Posterior vena cava (tissue), 2 donors: Measurements from ENCODE around the gene RLF. TPM values are rescaled to one million over a fixed set of nuclear protein-coding genes. Genes with fewer than 3 reads are reported as not detected.
"Not testable (repeated sequence)": the region's sequence is repeated elsewhere in the genome, so short reads cannot be mapped to it uniquely, and the experiment has no call there.

Experiments
- DNase-seq: peaks from one replicate; pipeline ENCODE4 v3.0.0-alpha.2; 2020; ENCODE audit warnings: low spot score
- intact Hi-C, 2 donors: fragments of 100-400 bp; cut with DNase I; formaldehyde crosslinking; loops; one replicate each; pipeline versions ENCODE4 v1.14.1 to v1.14.2; 2022 to 2023
- total RNA-seq, 2 donors: library from RNA; stranded (reverse); fragmentation: NEBNext Ultra II Directional; extraction: Animal tissue kit (Norgen Biotek cat#: 25700); gene quantifications; one replicate each; pipeline ENCODE4 v1.2.1, GENCODE V29; 2021
- donor health status: DM: yes; HTN: yes; CAD: no.
- donor health status: DM: yes; HTN: yes; CAD: no.

The RLF gene
- total RNA-seq, 2 donors from 2014 or later, result 14.4 to 18.1 TPM

DNA sequence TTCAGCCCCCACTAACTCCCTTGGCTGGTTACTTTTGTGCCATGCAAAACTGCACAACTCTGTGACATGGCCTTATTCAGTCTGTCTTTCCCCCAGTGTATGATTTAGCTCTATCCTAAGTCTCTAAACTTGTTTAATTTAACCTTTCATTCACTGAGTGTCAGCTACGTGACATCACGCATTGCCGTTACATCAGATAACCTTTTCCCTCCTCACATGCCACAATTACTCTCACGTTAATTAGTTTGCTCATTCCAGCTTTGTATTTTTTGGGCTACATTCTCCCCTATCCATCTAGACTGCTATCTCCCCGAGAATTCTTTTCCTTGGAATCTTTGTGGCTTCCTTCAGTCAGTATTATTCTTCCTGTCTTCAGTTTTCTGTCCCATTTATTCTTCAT lies 57.1 kb downstream of the RLF start:
- no peak for DNase-seq
- intact Hi-C loops, result no loop called here

DNA sequence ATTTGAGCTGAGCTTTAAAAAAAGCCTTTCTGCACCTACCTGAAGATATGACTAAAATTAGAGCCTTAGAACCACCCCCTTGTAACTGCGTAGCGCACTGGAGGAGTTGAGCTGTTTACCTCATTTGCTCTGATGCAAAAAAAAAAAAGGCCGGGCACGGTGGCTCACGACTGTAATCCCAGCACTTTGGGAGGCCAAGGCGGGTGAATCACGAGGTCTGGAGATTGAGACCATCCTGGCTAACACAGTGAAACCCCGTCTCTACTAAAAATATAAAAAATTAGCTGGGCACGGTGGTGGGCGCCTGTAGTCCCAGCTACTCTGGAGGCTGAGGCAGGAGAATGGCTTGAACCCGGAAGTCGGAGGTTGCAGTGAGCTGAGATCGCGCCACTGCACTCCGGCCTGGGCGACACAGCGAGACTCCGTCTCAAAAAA lies 60.3 kb downstream of the RLF start:
- DNase-seq, intact Hi-C loops: not testable (repeated sequence)

DNA sequence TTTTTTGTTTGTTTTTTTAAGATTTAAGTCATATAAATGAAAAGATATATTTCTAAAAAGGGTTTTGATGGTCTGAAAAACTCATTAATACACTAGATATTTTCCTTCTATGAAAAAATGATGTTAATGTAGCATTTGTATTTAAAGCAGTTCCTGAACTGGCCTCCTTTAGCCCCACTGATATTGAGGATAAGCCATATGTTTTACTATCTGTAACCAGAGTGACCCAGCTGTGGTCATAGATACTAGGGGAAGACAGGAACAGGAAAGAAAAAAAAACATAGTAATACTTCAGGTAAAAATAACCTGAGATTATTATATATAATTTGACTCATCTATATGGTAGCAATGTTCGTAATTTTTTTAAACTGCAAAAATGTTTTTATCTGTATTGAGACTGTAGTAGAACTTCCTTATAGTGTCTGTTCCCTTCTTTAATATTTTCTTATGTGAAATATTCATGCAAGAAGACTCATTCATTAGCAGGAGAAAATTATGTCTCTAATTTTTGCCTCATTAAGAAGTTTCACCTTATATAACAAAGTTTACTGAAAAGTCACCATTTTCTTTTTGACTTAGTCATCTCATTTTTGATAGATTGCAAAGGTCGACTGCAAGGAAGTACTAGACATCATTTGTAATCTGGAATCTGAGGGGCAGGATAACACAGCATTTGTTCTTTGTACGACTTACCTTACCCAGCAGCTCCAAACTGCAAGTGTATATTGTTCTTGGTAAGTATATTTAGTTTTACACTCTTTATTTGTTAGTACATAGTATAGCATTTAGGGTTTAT lies 61.0 kb downstream of the RLF start:
- no peak for DNase-seq
- intact Hi-C loops, result no loop called here

DNA sequence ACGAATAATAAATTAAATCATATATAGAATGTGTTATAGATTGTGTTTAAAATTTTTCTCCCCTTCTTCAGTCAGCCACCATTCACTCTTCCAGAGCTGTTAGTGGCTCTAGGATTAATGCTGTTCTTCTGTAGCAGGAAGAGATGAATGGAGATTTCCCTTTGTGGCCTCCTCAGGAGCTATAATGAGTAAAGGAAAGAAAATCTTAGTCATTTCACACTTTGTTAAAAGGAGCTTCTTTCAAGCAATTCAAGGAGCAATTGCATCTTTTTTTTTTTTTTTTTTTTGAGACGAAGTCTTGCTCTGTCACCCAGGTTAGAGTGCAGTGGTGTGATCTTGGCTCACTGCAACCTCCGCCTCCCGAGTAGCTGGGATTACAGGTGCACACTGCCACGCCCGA lies 62.9 kb downstream of the RLF start:
- intact Hi-C loops, result no loop called here
- DNase-seq, result no peak

DNA sequence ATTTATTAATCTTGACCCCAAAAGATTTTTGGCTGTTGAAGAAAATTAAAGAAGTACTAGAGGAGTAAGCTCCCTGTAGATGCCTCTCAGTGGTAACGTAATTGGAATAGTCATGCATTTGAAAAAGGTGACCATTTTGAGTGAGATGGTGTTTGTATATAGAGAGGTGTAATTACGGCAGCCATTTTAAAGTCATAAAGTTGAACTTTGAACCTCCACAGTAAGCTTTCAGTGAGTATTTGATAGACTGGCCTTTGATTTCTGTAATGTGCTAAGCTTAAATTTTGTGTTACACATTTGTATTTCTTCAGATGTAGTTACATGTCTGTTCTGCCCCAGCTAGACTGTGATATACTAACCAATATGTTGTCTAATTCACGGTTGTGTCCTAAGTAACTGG lies 65.0 kb downstream of the RLF start:
- no peak for DNase-seq
- intact Hi-C loops, result no loop called here

DNA sequence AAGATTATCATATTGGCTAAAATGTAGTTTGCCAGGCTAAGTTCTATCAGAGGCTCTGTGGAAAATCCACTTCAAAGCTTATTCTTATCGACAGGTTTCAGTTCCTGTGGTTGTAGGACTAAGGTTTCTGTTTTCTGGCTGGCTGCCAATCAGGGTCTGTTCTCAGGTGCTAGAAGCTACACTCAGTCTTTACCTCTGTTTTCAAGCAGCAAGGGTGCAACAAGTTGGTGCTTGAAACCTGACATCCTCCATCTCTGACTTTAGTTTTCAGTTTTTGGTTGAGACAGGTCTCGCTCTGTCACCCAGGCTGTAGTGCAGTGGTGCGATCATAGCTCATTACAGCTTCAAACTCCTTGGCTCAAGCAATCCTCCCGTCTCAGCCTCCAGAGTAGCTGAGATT lies 71.3 kb downstream of the RLF start:
- intact Hi-C loops, result no loop called here
- DNase-seq, result no peak

DNA sequence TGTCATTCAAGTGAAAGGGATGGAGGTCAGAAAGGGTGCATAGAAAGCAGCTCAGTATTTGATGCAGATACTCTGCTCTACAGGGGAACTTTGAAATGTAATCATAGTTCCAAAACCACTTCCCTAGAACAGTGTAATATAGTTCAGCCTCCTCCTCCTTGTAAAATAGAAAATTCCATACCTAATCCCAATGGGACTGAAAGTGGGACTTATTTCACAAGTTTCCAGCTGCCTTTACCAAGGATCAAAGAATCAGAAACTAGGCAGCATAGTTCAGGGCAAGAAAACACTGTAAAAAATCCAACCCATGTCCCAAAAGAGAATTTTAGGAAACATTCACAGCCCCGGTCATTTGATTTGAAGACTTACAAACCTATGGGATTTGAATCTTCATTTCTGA lies 78.4 kb downstream of the RLF start:
- intact Hi-C loops, result no loop called here
- DNase-seq, result no peak

DNA sequence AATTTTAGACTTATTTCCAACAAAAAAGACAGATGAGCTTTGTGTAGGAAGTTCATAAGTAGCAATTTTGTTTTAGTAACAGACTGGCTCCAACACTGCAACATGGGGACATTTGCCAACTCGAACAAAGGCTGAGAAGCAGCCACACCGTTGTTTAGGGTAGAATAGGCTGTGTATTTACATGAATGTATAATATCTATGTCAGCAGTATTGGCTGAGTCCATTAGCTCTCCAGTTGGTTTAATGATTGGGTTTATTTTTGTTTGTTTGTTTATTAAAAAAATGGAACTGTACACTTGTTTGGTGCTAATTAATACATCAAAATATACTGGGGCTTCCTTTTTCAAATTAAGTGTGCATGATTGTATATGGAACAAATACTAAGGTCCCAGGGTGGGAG lies 79.2 kb downstream of the RLF start:
- intact Hi-C loops, result no loop called here

DNA sequence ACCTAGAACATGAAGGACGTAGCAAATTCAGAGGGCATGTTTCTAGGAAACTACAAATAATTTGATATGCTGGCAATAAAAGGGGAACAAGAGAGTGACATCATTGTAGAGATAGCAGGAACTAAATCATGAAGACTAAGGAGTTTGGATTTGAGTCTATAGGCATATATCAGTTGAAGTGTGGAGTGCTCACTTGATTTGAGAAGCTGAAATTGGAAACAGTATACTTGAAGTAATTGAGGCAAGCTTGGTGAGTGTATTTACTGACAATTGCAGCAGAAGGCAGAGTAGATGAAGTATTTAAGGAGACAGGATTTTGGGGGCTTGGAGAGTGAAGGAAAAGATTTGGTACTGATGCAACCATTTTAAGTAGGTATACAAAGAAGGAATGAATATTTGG lies 80.2 kb downstream of the RLF start:
- DNase-seq, result no peak
- intact Hi-C loops, result no loop called here

More for the DNA sequence above, 79.2 kb downstream of the RLF start:
- no peak for DNase-seq

DNA sequence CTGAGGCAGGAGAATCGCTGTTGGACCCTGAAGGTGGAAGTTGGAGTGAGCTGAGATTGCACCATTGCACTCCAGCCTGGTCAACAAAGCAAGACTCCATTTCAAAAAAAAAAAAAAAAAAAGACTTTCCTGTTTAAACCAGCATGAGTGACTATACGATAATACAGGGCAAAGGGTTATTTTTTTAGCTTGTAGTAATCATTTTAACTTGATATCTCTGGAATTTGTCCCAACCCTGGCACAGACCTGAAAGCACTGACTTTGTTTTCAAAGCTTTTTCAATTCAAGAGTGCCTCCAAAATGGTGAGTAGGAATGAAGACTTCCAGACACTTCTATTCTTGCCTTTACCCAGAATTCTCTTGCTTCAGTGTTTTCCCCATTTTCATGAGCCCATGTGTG lies 82.2 kb downstream of the RLF start:
- intact Hi-C loops, result no loop called here
- no peak for DNase-seq

DNA sequence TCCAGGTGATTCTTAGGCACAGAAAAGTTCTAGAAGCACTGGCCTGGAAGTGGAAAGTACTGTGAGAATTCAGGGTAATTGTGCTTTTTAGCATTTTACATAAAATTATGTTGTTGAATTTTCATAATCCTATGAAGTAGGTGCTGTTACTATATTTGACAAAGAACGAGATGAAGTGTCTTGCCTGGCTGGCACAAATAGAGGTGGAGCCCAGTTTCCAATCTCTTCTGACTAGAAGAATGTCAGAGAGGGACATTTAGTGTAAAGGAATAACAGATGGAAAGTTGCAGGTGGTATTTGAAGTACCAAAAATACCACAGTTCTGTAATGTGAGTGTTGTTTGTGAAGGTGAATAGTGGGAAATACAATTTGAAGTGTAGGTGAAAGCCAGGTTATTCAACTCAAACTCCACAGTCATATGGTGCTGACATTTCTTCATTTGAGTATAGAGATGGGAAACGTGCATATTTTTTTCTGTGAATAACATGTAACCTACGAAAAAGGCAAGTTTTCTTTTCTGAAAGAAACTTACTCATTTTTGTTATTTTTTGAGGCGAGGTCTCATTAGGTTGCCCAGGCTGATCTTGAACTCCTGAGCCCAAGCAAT lies 83.1 kb downstream of the RLF start:
- DNase-seq, result no peak
- intact Hi-C loops, result no loop called here

DNA sequence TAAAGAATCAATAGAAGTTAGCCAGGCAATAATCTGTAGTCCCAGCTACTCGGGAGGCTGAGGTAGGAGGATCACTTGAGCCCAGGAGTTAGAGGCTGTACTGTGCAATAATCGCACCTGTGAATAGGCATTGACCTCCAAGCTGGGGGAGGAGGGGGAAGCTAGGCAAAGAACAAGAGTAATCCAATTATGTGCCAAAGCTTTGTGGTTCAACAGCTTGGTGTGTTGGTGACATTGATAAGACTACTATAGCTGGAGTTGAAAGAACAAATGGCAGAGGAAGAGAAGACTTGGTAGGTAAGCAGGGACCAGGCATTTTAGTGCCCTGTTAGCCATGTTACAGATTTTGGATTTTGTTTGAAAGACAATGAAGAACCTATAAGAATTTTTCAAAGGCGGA lies 84.5 kb downstream of the RLF start:
- DNase-seq, result no peak
- intact Hi-C loops, result no loop called here

DNA sequence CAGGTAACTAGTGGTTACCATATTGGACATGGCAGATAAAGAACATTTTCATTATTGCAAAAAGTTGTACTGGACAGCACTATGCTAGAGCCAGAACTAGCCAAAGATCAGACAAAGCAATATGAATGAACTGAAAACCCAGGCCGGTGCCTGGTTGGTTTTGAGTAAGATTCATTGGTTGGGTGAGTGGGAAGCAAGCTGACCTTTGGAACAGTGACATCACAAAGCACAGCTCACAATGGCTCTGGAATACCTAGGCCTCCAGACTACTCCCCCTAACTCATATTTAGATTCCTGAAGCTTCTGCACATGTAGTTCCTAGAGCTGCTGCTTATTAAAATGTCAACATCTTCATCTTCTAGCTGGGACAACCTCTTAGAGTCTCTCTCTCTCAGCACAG lies 86.5 kb downstream of the RLF start, which contains the start of gene TMCO2:
TSS of gene TMCO2 (plus strand) at position 283 of the 400 bp plus-strand sequence. CDS start at position 340, 57 bp downstream.
- intact Hi-C loops, result no loop called here

DNA sequence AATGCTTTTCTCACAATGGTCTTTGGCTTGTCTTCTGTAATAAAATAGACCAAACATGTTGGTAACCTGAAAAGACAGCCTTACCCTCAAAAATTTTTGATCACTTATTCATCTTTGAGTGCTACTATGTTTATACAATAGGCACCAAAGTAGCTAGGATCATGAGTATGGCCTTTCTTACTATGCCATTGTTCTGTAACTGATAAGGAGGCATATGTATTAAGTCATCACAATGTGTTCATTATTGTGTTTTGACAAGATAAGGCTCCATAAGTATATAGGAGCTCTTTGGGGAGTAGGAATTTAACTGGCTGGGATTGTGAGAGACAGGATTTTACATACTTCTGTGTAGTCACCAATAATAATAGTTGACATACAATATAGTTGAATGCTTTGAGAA lies 87.2 kb downstream of the RLF start:
- DNase-seq, result no peak
- intact Hi-C loops, result no loop called here

More for the DNA sequence above, 86.5 kb downstream of the RLF start, which contains the start of gene TMCO2:
- no peak for DNase-seq

DNA sequence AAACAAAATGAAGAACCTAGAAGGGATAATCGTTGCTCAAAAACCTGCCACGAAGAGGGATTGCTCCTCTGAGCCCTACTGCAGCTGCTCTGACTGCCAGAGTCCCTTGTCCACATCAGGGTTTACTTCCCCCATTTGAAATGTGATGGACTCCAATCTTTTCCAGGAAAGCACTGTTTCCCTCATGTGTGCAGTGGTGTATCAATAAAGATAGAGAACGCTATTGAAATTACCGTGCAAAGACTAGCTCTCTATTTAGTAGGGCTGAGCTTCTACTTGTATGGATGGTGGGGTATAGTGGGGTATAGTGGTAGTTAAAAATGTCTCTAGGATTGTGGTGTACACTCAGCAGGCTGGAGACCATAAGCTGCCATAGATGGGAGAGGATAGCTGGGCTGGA lies 90.3 kb downstream of the RLF start:
- no peak for DNase-seq
- intact Hi-C loops, result no loop called here

DNA sequence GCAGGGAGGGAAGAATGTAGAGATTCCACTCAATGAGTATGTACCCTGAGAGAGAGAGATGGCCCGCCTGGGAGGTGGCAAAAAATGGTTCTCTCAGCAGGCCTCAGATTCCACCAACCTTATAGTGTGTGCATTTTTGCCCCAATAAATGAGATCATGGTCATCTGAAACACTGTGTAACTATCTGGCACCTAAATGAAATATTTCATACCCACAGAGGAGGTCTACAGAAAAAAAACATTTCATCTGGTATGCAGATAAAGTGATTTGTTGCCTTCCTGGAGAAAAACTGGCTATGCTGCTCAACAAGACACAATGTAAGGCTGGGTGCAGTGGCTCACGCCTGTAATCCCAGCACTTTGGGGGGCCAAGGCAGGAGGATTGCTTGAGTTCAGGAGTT lies 91.4 kb downstream of the RLF start:
- DNase-seq, result no peak

DNA sequence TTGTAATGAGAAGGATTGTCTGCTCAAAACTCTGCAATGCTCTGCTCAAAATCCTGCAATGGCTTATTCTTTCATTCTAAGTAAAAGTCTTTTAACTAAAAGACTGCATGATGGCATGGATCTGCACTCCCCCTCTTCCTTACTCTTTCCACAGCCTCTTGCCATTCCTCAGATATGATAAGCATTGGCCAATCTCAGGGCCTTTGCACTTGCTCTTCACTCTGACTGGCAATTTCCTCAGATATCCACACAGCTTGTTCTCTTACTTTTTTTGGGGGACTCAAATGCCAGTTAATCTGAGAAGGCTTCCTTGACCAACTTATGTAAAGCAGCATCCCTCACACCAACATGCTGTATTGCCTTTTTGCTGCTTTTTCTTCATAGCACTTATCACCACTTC lies 94.0 kb downstream of the RLF start:
- no peak for DNase-seq
- intact Hi-C loops, result no loop called here

More for the DNA sequence above, 91.4 kb downstream of the RLF start:
- intact Hi-C loops, result no loop called here

DNA sequence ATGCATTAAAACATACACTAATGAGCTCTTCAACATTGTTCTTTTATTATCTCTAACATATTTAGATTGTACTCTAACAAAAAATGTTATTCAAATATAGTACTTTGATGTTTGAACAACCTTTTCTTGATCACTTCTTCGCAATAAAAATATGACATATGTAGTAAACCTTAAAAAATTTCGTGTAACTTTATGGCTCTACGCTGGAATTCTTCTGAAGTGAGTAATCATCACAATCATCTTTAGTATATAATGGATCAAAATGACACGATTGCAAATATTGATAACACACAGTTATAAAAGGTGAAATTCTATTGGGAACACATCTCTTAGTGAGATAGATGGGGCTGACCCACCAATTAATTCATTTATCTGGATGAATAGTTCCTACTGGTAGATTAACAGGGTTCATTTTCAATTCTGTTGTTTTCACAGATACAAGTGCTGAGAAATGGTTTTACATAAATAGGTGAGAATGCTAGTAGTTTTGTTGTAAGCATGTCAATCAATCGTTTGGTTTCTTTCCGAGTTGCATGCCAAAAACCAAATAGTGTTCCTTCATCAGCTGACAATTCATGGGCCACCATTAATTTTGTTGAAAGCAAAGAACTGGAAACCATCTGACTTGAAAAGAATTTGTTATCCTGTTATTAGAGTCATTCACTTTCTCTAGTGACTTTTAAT lies 95.4 kb downstream of the RLF start:
- intact Hi-C loops, result no loop called here
- DNase-seq, result no peak

DNA sequence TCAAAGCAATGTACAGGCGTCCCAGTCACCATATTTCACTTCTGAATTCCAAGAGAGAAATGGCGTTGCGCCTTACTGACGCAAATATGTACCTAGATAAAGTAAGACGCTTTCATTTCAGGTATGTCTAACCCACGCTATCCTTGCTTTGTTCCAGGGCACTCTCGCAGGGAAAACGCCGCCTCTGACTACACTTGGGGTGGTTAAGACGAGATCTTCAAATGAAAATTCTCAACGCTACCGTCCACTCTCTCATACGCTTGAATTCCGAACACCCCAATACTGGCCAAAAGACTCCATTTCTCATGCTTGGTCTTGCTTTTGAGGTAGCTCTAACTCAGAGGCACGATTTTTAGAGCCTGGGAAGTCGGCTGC lies 96.1 kb downstream of the RLF start:
- DNase-seq, result no peak
- intact Hi-C loops, result no loop called here

DNA sequence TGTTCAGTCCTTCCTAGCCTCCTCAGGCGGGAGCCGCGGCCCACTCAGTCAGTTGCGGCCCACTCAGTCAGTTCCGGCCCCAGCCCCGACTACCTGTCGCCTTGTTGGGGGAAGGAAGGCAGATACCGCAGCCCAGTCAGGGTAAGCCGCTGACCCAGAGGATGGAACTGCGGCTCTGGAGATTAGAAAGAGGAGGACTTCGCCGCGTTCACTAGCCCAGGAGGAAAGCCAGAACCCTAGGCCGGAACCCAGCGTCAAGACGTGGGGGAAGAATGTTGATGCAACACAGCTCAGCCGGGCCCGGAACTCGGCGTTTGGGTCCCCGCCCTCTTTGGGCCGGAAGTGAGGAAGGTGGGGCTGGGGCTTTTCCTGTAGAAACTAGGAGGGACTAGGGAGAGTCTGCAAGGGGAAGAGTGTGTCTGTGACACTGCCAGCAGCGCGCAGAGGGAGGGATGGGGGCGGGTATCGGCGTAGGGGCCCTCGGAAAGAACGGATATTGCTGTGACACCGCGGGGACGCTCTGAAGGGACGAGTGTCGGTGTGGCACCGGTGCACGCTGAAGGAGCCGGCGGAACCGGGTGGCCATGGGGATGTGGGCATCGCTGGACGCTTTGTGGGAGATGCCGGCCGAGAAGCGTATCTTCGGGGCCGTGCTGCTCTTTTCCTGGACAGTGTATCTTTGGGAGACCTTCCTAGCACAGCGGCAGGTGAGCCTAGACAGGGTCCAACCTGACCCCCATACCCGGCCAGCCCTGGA lies 96.7 kb downstream of the RLF start, which contains the start of gene ZMPSTE24:
TSS of gene ZMPSTE24 (plus strand) at position 549 of the 757 bp plus-strand sequence. CDS start at position 585, 36 bp downstream.
- DNase-seq, result peak; percentile 99
- intact Hi-C loops, result no loop called here
